ENCODE data around the gene H6PD. TPM values are rescaled to one million over a fixed set of nuclear protein-coding genes. Genes with fewer than 3 reads are reported as not detected.

Gene H6PD
- total RNA-seq, 1 donor from 2014 or later, result 23.9 TPM

DNA sequence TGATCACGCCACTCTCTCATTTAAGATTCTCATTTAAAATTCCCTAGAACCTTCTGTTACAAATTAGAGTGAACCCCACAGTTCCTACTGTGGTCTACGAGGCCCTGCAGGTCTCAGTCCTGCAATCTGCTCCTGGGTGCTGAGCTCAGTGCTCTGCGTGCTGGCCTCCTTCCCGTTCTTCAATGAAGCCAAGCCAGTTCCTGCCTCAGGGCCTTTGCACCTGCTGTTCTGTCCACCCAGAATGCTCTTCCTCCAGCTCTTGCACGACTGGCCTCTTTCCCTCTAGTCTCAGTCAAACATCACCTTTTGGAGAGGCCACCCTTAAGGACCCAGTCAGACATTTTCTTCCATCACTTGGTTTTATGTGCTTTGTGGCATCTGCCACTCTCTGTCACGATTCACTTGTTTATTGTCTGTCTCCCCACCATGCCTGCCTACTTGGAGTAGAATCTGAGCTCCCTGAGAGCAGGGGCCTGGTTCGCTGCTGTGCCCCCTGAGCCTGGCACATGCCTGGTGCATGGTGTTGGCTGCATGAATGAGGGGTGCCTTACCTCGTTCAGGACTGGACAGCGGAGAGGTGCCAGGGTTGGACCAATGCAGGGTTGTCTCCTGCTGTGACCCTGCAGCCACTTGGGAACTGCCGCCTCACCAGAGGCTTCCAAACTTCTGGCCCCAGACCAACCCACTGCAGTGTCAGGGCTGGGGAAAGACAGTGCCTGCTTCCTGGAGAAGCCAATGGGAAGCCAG lies 9.7 kb upstream of the H6PD start:
- TF ChIP-seq, protein P1, sequence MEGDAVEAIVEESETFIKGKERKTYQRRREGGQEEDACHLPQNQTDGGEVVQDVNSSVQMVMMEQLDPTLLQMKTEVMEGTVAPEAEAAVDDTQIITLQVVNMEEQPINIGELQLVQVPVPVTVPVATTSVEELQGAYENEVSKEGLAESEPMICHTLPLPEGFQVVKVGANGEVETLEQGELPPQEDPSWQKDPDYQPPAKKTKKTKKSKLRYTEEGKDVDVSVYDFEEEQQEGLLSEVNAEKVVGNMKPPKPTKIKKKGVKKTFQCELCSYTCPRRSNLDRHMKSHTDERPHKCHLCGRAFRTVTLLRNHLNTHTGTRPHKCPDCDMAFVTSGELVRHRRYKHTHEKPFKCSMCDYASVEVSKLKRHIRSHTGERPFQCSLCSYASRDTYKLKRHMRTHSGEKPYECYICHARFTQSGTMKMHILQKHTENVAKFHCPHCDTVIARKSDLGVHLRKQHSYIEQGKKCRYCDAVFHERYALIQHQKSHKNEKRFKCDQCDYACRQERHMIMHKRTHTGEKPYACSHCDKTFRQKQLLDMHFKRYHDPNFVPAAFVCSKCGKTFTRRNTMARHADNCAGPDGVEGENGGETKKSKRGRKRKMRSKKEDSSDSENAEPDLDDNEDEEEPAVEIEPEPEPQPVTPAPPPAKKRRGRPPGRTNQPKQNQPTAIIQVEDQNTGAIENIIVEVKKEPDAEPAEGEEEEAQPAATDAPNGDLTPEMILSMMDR (conservative IDR thresholded peaks at IDR 0.05), result no peak
- Mint-ChIP-seq H3K4me3 (no peak overlapping the region), H3K4me1 (no peaks in the 10 kb centered on the region), H3K36me3 (ENCODE audit: low read depth) (no peaks in the 10 kb centered on the region), H3K27me3 (ENCODE audit: low read depth) (peaks cover 3% of the 10 kb centered on the region), H3K27ac (ENCODE audit: unreplicated experiment) (no peak overlapping the region), H3K9me3 (peaks cover 5% of the 10 kb centered on the region)
- DNase-seq (ENCODE audit: low read depth, low spot score), result no peak

- Mint-ChIP-seq H3K27me3 (ENCODE audit: low read depth) (peaks cover 3% of the 10 kb centered on the region), H3K9me3 (peaks cover 5% of the 10 kb centered on the region), H3K4me1 (no peaks in the 10 kb centered on the region), H3K36me3 (ENCODE audit: low read depth) (no peaks in the 10 kb centered on the region), H3K27ac (ENCODE audit: unreplicated experiment) (peak overlapping the region; percentile 50), H3K4me3 (no peak overlapping the region)
- TF ChIP-seq, protein P1 (conservative IDR thresholded peaks at IDR 0.05), result no peak
- DNase-seq (ENCODE audit: low read depth, low spot score), result no peak
These were observed 9.2 kb upstream of the H6PD start for GRCh38 chr1:9225411-9225785.

DNA sequence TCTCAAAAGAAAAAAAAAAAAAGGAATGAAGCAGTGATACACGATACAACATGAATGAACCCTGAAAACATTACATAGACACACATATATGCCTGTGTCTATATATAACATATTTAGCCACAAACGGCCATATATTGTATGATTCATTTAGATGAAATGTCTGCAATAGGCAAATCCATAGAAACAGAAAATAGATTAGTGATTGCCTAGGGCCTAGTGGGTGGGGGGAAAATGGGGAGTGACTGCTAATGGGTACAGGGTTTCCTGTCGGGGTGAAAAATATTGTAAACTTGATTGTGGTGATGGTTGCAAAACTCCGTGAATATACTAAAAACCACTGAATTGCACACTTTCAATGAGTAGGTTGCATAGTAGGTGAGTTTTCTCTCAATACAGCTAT lies 6.0 kb upstream of the H6PD start:
- Mint-ChIP-seq H3K27ac (ENCODE audit: unreplicated experiment) (no peak overlapping the region), H3K27me3 (ENCODE audit: low read depth) (peaks cover 11% of the 10 kb centered on the region), H3K9me3 (no peaks in the 10 kb centered on the region)

DNA sequence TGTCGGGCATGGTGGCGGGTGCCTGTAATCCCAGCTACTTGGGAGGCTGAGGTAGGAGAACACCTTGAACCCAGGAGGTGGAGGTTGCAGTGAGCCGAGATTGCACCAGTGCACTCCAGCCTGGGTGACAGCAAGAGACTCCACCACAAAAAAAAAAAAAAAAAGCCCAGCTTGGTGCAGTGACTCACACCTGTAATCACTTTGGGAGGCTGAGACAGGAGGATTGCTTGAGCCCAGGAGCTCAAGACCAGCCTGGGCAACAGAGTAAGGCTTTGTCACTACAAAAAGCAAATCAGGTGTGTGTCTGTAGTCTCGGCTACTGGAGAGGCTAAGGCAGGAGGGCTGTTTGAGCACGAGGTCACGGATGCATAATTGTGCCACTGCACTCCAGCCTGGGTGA lies 5.0 kb upstream of the H6PD start:
- Mint-ChIP-seq H3K4me1 (peaks cover 5% of the 10 kb centered on the region), H3K4me3 (no peak overlapping the region), H3K36me3 (ENCODE audit: low read depth) (no peaks in the 10 kb centered on the region), H3K27me3 (ENCODE audit: low read depth) (peaks cover 11% of the 10 kb centered on the region), H3K9me3 (no peaks in the 10 kb centered on the region), H3K27ac (ENCODE audit: unreplicated experiment) (no peak overlapping the region)
- TF ChIP-seq, protein P1 (conservative IDR thresholded peaks at IDR 0.05), result no peak
- DNase-seq (ENCODE audit: low read depth, low spot score), result no peak

More for the DNA sequence above, 6.0 kb upstream of the H6PD start:
- no peak overlapping the region for H3K4me3 Mint-ChIP-seq
- H3K4me1 Mint-ChIP-seq, result no peaks in the 10 kb centered on the region
- DNase-seq (ENCODE audit: low read depth, low spot score), result no peak
- H3K36me3 Mint-ChIP-seq (ENCODE audit: low read depth), result no peaks in the 10 kb centered on the region
- TF ChIP-seq, protein P1 (conservative IDR thresholded peaks at IDR 0.05), result no peak

GRCh38 chr1:9230869-9231533 lies 3.6 kb upstream of the H6PD start:
- H3K4me3 Mint-ChIP-seq, result peak overlapping the region; percentile 61
- peaks cover 5% of the 10 kb centered on the region for H3K4me1 Mint-ChIP-seq
- no peak overlapping the region for H3K27ac Mint-ChIP-seq (ENCODE audit: unreplicated experiment)
- peaks cover 7% of the 10 kb centered on the region for H3K27me3 Mint-ChIP-seq (ENCODE audit: low read depth)
- TF ChIP-seq, protein P1 (conservative IDR thresholded peaks at IDR 0.05), result no peak
- DNase-seq (ENCODE audit: low read depth, low spot score), result no peak
- H3K9me3 Mint-ChIP-seq, result no peaks in the 10 kb centered on the region
- H3K36me3 Mint-ChIP-seq (ENCODE audit: low read depth), result no peaks in the 10 kb centered on the region
